SK-N-SH treated with all-trans-retinoic acid at 6 μM for 48 hours (cell line): ENCODE results near the gene MINDY4B.

ENCODE experiments used
- ARNTL ChIP-seq: fragments of 450-650 bp; formaldehyde crosslinking; IDR thresholded peaks from 2 replicates; pipeline ENCODE4 v1.5.0; 2020; ENCODE audit warnings: low read depth, mild to moderate bottlenecking, moderate library complexity, borderline replicate concordance
- CSDC2 ChIP-seq: fragments of 250-450 bp; sonication (Bioruptor Pico); IDR thresholded peaks from 2 replicates; pipeline ENCODE4 v1.5.0; 2020; ENCODE audit warnings: mild to moderate bottlenecking, moderate library complexity
- ISL1 ChIP-seq: fragments of 250-450 bp; sonication (Bioruptor Pico); IDR thresholded peaks from 2 replicates; pipeline ENCODE4 v2.1.2; 2022; ENCODE audit warnings: mild to moderate bottlenecking, moderate library complexity
- POU6F1 ChIP-seq: fragments of 250-450 bp; sonication (Bioruptor Pico); IDR thresholded peaks from 2 replicates; pipeline ENCODE4 v1.8.0; 2021; ENCODE audit warnings: low read depth, mild to moderate bottlenecking, moderate library complexity, borderline replicate concordance
- PPARA ChIP-seq: fragments of 250-450 bp; sonication (Bioruptor Pico); IDR thresholded peaks from 2 replicates; pipeline ENCODE4 v1.5.0; 2020; ENCODE audit warnings: mild to moderate bottlenecking, borderline replicate concordance
- RARB ChIP-seq: fragments of 250-450 bp; sonication (Bioruptor Pico); IDR thresholded peaks from 2 replicates; pipeline ENCODE4 v1.8.0; 2021; ENCODE audit warnings: mild to moderate bottlenecking, moderate library complexity
- SNAI2 ChIP-seq: fragments of 250-450 bp; sonication (Bioruptor Pico); IDR thresholded peaks from 2 replicates; pipeline ENCODE4 v1.5.0; 2020; ENCODE audit warnings: mild to moderate bottlenecking, moderate library complexity
- TCF4 ChIP-seq: fragments of 250-450 bp; sonication (Bioruptor Pico); IDR thresholded peaks from 2 replicates; pipeline ENCODE4 v1.8.0; 2021; ENCODE audit warnings: mild to moderate bottlenecking, moderate library complexity, borderline replicate concordance
- ZFP3 ChIP-seq: fragments of 250-450 bp; sonication (Bioruptor Pico); IDR thresholded peaks from 2 replicates; pipeline ENCODE4 v1.5.0; 2020; ENCODE audit warnings: mild to moderate bottlenecking, moderate library complexity
- ZNF8 ChIP-seq: fragments of 450-650 bp; formaldehyde crosslinking; IDR thresholded peaks from 2 replicates; pipeline ENCODE4 v1.5.0; 2020; ENCODE audit warnings: mild to moderate bottlenecking, moderate library complexity

GRCh38 chr3:150871192-150871591 is 34.0 kb downstream of the MINDY4B start:
- TF ChIP-seq RARB (CRISPR knock-in tag) (no peak), ZFP3 (CRISPR knock-in tag) (no peak), ZNF8 (CRISPR knock-in tag) (no peak), ISL1 (no peak), CSDC2 (CRISPR knock-in tag) (no peak), POU6F1 (no peak), ARNTL (CRISPR knock-in tag) (no peak), SNAI2 (no peak), PPARA (CRISPR knock-in tag) (no peak), TCF4 (CRISPR knock-in tag) (no peak)
